NCI-H524 (cell line): ENCODE data around the gene HOXC9.

Experiments used
- DNase-seq, 2 experiments: peaks; one replicate each; lab custom pipeline; 2025; lab: John Stamatoyannopoulos, UW

Gene HOXC9

DNA sequence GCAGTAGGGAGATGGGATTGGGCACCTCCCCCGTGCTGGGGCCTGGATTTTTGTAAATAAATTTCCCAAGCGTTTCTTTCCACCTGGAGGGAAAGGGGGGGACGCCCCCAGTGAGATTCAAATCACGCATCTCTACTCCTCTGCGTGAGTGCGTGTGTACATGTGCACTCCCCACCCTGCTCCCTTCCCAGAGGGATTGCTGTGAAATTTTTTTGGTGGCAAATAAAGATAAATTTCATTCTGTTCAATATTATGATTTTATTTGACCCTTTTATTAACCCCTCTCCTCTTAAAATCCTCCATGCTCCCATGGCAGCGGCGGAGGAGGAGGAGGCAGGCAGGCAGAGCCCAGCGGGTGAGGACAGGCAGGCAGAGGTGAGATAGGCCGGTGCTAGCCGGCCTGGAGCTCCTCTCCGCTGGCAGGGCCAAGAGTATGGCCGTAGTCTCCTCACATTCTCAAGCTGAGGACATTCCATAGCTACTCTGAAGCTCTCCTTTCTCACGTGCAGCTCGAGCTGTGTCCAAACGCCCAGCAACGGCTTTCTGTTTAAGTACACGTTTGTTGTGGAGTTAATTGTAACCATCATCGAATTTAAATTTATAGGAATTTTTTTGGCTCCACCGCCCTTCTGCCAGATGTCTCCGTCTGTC, 23.7 kb upstream of the HOXC9 start:
- no peak for DNase-seq

DNA sequence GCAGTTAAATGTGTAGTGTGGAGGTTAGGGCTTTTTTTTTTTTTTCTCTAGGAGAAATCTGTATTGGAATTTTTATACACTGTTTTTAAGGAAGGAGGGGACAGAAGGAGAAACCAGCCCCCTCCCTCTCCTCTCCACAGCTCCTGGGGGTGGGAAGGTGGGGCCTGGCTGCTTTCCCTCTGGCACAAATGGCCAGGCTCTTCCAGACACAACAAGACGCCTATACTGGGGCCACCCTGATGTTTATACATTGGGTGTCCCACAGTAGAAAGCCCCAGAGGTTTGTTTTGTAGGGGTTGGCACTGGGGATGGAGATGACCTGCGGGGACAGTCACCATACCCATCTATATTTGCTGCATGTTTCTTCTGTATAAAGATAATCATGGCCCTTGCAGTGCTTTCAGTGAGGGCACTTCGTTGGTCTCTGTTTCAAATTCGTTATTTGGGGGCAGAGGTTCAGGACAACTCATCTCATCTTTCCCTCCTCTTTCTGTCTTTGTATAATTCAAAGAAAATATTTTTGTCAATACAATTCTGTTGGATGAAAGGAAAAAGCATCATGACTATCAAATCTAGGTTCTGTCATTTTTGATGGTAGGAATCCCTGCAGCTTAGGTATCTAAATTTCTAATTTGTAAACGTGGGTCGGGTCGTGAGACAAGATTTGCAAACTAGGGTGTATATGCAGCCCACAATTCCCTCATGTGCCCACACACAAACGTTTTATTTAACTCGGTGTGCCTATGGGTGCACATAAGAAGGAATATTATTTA, 23.0 kb upstream of the HOXC9 start:
- DNase-seq = no peak

DNA sequence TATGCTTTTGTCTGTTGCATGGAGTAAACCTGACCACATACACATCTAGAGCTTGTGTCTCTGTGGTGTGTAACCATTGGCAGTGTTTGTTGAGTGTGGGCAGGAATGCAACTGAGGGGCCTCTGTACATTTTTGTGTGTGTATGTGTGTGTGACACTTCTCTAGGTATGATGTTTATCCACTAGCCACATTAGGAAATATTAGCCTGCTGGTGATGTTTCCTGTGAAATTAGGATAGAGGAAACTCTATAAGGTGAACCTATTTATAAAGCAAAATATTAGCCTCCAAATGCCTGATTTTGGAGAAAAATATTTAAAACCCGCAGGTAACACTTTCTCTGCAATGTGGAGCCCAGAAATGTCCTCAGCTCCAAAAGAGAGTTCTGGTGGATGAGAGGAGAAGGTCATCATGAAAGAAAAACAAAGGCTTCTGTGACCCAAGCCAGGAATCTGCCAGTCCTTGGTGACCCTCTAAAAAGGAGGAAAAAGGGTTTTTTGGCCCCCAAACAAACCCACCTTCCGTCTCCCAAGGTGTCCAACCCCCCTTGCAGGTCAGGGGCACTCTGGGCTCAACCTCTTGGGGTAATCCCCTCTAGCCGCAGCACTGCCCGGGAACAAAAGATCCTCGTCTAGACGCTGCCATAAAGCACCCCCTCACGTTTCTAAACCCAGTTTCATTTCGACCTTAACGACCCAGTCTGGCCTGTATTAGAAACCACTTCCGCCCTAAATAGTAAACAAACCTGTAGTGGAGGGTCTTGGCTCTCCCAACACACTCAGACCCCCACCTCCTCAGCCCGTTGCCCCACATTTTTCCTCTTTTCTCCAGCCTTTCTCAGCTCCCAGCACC, 22.1 kb upstream of the HOXC9 start:
- no peak for DNase-seq

DNA sequence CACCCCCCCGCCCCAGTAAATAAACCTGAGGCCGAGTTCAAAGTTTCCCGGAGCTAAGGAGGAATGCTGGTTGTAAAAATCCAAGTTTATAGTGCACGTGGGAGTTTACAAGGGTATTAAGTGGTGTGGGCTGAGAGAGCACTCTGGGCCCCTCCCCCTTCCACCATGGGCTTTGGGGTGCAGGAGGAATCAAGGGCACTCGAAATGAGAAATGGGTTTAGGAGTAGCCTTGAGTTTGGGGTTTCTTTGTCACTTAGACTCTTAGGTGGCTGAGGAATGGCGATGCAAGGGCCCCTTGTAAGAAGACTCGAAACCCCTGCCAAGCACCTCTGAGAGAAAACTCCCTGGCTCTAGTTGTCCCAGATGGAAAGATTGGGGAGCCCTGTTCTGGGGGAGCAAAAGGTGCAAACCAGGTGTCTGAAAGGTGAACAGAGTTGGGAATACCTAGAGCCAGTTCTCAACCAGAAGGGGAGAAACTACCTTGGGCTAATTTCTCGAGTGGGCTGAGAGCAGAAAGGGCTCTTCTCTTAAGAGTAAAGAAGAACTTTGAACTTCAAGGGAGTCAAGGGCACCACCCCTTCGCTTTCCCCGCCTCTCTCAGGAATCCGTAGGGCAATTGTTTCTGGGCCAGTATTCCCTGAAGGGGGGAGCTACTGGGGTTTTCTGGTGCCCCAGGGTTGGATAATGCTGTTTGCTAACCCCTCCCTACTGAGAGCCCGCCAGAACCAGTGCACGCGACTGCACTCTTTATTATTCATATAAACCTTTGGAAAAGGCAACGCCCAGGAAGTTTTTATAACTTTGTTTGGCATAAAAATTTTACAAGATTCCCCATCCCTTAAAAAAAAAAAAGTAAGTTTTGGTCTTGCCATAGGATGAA, 21.2 kb upstream of the HOXC9 start:
- DNase-seq = no peak

DNA sequence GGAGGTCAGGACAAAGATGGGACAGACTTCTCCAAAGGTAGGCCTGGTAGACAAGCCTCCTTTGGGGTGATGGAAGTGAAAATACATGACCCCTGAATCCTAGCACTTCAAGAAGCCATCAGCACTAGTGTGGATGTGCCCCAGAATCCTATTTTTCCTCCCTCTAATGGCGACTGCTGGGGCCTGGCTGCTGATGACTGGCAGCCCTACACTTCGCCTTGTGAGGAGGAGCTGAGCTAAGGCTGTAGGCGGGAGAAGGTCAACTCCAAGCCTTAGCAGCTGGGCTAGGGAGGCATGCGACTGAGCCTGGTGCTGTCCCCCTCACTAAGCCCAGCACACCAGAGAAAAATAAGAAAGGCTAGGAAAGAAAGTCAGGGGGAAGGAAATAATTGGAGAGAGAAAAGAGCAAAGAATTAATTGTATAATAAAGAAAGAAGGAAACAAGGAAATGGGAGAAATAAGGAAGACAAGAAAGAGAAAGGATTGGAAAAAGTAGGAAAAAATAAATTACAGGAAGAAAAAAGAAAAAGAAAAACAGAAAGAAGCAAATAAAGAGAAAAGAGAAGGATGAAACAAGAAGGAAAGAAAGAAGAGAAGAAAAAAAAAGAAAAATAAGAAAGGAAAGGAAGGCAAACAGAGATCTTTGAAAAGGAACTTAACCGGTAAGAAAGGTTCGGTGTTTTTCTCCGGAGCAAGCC, 19.7 kb upstream of the HOXC9 start:
- DNase-seq = no peak

DNA sequence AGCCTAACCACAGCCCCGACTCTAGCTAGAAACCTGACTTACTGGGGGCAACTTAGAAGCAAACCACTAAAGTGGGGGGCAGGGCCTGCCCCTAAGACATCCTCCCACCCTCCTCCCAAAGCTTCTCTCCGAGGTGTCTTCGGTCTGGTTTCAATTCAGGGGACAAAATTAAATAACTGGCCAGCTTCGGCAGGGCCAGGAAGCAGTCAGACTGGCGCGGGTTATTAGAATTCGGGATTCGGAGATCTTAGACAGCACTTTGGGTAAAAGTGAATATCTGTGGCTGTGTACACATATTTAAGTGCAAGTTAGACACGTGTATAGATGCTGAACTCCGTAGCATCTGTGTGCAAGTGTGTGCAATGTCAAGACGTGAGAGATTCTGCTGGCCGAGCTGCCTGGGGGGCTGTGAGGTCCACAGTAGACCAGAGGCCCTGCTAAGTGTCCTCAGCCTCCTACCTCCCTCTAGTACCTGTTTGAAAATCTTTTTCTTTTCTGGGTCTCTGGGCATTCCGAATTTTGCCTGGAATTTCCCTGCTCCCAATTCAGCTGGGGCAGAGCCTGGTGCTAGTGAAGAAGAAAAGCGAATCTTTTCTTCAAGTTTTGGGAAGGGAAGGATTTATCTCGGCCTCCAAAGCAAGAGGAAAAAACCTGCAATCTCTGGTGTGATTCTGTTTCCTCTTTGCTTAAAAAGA, 19.0 kb upstream of the HOXC9 start:
- DNase-seq = no peak

DNA sequence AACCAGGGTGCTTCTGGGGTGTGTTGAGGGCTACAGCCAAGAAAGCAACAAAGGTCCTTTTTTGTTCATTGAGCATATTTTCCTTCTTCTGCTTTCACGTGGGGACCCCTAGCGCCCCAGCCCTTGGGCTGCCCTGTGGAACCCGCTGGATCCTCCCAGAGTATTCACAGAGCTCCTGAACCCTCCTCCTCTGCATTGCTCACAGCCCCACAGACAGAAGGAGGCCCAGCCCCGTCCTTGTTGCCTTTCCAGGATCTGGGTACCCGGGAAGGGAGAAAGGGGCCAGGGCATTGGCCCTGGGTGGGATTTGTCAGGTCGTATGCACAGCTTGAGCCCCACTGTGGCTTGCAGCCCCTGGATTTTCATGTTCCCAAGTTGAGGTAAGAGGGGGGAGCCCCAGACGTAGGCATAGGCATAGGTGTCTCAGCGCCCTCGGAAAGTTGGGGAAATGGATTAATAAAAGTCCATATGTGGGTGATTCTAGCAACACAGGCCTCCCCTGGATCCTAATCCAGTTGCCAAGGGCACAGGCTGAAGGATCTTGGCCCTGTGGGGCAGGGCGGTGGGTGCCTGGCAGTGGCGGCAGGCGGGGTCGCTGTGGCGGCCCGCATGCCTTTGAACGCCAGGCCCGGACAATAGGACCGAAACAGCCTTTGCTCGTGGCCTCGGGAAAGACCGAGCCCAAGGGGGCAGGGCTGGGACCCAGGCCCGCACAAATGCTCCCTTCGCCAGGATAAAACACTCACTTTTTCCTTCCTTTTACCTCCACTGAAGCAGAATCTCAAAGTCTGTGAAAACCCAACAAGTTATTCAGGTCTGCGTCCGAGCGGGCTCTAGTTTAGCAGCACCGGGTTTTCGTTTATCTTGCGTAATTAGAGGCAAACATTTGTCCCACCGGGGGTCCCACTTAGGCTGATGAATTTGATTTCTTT, 18.1 kb upstream of the HOXC9 start:
- DNase-seq = no peak

DNA sequence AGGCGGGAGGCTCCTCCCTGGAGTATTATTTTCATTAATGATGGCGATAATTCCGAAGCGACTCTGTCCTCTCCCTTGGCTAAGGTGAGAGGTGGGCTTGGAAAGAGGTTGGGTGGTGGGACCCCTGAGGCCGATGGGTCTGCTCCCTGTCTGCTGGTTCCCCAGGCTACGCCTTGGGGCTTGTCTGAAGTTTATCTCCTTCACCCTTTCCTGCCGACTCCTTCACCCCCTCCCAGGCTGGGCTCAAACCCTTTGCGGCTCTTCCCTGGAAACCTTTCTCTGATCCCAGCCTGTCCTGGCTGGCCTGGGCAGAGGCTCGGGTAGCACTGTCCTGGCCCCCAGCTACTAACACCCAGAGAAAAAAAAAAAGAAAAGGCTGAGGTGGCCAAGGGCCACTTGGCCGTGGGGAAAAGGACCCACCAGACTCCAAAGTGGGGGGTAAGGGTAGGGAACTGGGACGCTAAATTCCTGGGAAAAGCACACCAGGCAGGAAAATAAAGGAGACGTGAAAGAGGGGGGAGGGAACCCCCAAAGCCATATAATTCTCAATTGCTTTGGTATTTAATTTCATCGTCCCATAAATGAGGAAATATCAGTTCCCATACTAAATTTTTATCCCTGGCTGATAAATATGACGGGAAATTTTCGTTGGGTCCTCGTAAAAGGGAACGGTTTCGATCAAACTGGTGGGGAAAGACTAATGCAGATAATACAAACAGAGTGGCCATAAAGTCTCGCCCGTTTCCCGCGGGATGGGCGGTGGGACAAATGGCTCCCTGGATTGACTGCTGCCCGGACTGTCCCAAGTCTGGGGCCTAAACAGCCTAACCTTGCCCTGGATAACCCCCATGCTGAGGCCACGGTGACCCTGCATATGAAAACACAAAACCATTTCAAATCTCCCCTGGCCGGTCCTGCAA, 17.1 kb upstream of the HOXC9 start:
- no peak for DNase-seq

DNA sequence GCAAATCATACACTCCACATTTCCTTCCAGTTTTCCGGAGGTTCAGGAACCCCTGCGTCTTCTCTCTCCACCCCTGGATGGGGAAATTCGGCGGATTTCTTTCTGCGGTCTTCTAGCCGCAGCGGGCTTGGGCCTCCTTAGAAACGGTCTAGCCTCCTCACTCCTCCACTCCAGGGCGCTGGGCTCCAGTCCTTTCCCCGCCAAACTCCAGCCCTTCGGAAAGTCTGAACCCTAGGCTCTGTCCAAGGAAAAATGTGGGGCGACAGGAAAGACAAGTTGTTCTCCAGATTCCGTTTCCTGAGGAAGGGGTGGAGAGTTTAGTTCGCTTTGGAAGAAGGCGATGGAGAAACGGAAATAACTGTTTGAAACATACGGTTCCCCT, 16.4 kb upstream of the HOXC9 start:
- DNase-seq = no peak

DNA sequence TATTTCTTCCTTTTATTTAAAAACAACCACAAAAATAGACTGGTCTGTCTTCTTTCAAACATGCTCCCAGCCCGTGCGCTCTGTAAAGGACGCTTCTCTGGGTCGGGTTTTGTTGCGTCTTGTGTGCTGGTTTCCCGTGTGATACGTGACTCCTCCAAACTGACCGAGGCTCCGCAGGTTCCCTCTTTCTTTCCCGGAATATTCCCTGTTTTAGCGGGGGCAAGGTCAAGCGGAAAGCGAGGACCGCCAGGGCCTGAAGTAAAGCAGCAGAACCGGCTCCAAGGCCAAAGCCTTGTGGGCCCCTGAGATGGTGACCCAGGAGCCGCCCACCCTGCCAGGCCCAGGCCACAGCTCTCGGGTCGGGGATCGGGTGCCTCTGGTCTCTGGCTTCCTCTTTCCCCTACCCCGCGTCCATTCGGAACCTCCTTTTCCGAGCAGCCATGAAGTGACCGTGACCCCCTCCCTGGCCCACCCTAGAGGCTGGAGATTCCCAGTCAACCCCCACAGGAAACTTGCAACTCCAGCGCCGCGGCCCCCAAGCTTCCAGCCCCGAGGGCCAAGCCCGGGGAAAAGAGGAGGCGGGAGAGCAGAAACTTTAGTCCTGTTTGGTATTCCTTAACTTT, 15.9 kb upstream of the HOXC9 start:
- no peak for DNase-seq

DNA sequence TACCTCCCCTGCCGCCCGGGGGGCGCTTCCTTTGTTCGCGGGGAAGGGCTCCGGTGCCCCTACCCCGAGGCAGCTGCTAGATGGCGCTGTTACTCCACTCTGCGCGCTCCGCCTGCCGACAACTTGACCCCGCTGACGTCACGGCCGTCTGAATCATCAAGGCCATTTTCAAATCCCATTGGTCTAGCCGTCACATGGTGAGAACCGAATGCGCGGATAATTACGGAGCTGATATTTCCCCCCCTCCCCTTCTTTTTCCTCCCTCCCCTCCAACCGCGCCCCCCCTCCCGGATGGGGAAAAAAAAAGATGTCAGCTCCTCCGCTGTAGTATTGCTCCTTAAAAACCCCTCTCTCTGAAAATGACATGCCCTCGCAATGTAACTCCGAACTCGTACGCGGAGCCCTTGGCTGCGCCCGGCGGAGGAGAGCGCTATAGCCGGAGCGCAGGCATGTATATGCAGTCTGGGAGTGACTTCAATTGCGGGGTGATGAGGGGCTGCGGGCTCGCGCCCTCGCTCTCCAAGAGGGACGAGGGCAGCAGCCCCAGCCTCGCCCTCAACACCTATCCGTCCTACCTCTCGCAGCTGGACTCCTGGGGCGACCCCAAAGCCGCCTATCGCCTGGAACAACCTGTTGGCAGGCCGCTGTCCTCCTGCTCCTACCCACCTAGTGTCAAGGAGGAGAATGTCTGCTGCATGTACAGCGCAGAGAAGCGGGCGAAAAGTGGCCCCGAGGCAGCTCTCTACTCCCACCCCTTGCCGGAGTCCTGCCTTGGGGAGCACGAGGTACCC, 14.9 kb upstream of the HOXC9 start, which contains the start of gene HOXC10:
TSS of gene HOXC10 (plus strand) at position 246 of the 791 bp plus-strand sequence. CDS start at position 360, 114 bp downstream.
- peak; percentile 87 to 92 for DNase-seq

DNA sequence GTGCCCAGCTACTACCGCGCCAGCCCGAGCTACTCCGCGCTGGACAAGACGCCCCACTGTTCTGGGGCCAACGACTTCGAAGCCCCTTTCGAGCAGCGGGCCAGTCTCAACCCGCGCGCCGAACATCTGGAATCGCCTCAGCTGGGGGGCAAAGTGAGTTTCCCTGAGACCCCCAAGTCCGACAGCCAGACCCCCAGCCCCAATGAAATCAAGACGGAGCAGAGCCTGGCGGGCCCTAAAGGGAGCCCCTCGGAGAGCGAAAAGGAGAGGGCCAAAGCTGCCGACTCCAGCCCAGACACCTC, 14.3 kb upstream of the HOXC9 start:
- DNase-seq = no peak

DNA sequence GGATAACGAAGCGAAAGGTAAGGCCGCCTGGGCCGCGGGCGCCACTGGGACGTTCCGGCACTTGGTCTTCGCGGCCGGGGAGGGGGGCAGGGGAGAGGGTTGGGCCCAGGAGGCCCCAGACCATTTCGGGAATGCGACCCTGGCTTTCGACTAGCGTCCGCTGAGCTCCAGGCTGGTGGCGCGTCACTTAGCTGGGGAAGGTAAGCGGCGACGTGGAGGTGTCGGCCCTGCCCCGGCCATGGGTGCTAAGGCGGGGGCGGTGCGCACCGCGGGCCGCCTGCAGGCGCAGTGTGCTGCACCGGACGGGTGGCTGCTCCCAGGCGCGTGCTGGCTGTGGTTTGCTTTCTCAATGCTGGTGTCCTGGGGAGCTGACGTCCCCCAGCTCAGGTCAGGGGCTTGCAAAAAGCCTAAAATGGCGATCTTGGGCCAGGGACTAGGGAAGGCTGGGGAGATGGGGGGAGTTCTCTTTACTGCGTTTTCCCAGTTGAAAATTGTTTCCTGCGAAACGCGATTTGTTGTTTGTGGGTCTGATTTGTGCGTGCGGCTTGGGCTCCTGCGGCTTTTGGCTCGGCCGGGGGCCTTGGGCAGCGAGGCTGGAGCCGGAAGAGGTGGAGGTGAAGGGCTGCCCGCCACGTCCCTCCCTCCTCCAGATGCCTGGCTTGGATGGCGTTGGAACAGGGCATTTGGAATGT, 13.8 kb upstream of the HOXC9 start:
- peak in 1 of 2 experiments; percentile 22 for DNase-seq

DNA sequence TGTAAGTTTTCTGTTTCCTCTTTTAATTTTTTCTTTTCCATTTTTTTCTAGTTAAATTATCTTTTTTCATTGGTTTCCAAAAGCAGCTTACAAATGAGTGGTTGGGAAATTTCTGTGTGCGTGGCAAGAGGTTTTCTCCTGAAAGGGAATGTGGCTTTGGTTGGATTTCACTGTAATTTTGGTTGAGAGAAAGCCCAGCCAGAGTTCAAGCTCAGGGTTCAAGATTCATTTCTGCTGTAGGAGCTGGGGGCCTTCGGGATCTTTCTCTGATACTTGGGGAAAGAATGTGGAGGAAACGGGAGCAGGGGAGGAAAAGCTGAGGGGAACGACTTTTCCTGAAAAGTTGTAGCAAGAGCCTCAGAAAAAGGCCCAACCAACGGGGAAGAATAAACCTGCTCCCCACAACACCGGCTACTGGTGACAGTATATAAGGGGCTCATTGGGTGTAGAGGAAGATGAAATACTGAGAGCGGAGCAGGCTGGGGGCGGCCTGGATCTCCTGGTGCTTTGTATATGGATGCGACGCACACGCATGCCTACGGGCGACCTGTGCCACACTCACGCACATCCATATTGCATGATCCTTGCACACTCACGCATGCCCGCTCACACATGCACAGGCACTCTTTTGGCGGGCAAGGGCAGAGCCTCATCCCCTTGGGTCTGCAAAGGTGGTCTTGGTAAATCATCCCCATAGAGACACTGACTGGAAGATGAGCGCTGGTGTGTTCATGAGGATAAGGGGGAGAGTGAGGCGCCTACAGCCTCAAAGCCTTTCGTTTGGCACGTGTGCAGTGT, 13.1 kb upstream of the HOXC9 start:
- no peak for DNase-seq

DNA sequence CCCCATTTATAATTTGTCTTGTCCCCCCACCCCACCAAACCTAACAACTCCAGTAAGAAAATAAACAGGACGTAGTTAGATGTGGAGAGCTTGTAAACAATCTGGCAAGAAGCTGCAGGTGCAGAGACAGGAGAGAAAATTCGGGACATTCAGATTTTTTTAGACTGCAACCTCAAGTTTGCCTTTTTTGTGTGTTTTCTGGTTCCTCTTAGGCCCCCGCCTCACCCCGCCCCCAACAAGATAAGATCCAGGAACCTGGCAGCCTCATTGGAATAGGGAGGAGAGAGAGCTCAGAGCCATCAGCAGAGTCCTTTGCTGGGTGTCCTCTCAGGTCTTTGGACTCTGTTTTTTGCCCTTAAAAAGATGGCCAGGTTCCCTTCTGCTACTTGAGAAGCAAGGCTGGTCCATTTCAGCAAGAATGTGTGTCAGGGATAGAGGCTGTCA, 12.2 kb upstream of the HOXC9 start:
- no peak for DNase-seq
